Activated CD8-positive, alpha-beta T cell treated with anti-CD3 and anti-CD28 coated beads for 36 hours (primary cell): Measurements from ENCODE around the gene FOXL2. TPM values are rescaled to one million over a fixed set of nuclear protein-coding genes. Genes with fewer than 3 reads are reported as not detected.

ENCODE experiments used
- ATAC-seq: fragments of 200-7000 bp; cut with Tn5 transposase; one replicate; pipeline ENCODE4 v1.10.0; 2021; ENCODE audit warnings: mild to moderate bottlenecking, moderate library complexity
- CTCF ChIA-PET: fragments of 350-600 bp; sonication (Branson Sonifier 250); formaldehyde crosslinking; loops from one replicate; lab custom pipeline; 2021; ENCODE audit warnings: antibody characterized with exemption; lab: Charles Lee
- POLR2A ChIA-PET: fragments of 350-600 bp; sonication (Branson Sonifier 250); formaldehyde crosslinking; loops from one replicate; lab custom pipeline; 2021; ENCODE audit warnings: antibody characterized with exemption; lab: Charles Lee
- DNase-seq: peaks from one replicate; pipeline ENCODE4 v3.0.0-alpha.2; 2020
- H3K27ac Mint-ChIP-seq: one replicate; pipeline ENCODE4 v1.8.0; 2021; ENCODE audit warnings: mild to moderate bottlenecking, mixed read lengths
- H3K27me3 Mint-ChIP-seq: one replicate; pipeline ENCODE4 v1.8.0; 2021; ENCODE audit warnings: mixed read lengths
- H3K36me3 Mint-ChIP-seq: one replicate; pipeline ENCODE4 v1.8.0; 2021; ENCODE audit warnings: low read depth, mixed read lengths
- H3K4me1 Mint-ChIP-seq: one replicate; pipeline ENCODE4 v1.8.0; 2021; ENCODE audit warnings: low read depth, mixed read lengths
- H3K4me3 Mint-ChIP-seq: one replicate; pipeline ENCODE4 v1.8.0; 2021; ENCODE audit warnings: mild to moderate bottlenecking, moderate library complexity, mixed read lengths
- H3K9me3 Mint-ChIP-seq: one replicate; pipeline ENCODE4 v1.8.0; 2021; ENCODE audit warnings: mixed read lengths
- intact Hi-C: fragments of 100-400 bp; cut with micrococcal nuclease; formaldehyde crosslinking; loops from one replicate; pipeline ENCODE4 v1.10.0; 2022
- total RNA-seq, 2 experiments: library from RNA; stranded (reverse); gene quantifications; one replicate each; pipeline ENCODE4 v1.2.3, GENCODE V29; 2021
- TF ChIP-seq, protein P1 (sequence below): fragments of 200-600 bp; IDR thresholded peaks from one replicate; pipeline ENCODE4 v1.8.0; 2022; ENCODE audit warnings: antibody characterized with exemption, mild to moderate bottlenecking

FOXL2 gene
- total RNA-seq, 2 experiments from 2014 or later: not detected

DNA sequence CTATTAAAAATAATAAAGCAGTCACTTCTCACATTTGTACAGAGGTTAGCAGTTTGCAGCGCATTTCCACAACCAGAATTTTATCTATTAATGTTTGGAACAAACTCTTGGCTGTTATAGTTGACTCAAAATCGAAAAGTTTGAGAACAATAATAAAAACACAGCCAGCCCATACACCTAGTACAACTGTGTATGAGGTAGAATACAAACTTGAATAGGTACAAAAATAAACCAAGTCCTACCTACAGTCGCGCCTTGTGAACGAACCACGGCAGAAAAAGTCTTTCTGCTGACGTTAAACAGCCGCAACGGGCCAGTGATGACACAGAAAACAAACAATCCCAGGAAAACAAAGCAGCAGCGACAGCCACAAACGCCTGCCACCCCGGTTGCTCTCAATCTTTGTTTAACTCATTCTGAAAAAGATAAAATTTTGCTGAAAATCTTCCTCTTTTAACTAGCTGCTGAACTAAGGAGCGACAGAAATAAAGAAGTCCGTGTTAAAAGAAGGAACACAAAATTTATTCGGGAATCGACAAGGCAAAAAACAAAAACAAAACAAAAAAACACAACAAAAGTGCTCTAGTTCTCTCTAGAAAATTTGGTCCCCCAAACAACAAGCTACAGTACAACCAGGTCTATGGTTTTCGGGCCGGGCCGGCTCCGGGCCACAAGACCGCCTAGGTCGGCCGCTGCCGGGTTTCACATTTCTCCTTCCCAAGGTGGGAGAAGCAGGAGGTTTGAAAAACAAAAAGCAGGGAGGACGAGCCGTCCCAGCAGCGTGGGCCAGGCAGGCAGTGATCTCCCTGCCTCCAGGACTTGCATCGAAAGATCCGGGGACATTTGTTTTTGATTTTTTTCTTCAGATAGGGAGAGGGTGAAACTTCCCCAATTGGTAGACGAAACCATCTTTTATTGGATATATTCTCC, 2.9 kb downstream of the FOXL2 start:
- ChIA-PET POLR2A (interaction anchor here (0.7 kb wide), 1 partner anchor 473 kb away, joined by 3 read pairs; no protein-coding TSS in a partner anchor), CTCF (interaction anchor here (1.3 to 9.5 kb wide), 4 partner anchors 11 to 385 kb away, joined by 3 to 87 read pairs (median 8); no protein-coding TSS in a partner anchor)
- Mint-ChIP-seq H3K36me3 (no peaks in the 10 kb centered on the region), H3K9me3 (no peaks in the 10 kb centered on the region), H3K4me3 (no peak overlapping the region), H3K4me1 (peaks cover 28% of the 10 kb centered on the region), H3K27ac (no peak overlapping the region), H3K27me3 (peaks cover 78% of the 10 kb centered on the region)
- DNase-seq (no peak), ATAC-seq (no peak)
- TF ChIP-seq, protein P1, sequence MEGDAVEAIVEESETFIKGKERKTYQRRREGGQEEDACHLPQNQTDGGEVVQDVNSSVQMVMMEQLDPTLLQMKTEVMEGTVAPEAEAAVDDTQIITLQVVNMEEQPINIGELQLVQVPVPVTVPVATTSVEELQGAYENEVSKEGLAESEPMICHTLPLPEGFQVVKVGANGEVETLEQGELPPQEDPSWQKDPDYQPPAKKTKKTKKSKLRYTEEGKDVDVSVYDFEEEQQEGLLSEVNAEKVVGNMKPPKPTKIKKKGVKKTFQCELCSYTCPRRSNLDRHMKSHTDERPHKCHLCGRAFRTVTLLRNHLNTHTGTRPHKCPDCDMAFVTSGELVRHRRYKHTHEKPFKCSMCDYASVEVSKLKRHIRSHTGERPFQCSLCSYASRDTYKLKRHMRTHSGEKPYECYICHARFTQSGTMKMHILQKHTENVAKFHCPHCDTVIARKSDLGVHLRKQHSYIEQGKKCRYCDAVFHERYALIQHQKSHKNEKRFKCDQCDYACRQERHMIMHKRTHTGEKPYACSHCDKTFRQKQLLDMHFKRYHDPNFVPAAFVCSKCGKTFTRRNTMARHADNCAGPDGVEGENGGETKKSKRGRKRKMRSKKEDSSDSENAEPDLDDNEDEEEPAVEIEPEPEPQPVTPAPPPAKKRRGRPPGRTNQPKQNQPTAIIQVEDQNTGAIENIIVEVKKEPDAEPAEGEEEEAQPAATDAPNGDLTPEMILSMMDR: no peak
- intact Hi-C loops: loop anchor here (5.0 to 10.0 kb wide), 2 partner anchors 383 to 1169 kb away; no protein-coding TSS in a partner anchor

GRCh38 chr3:138942861-138943623, 3.9 kb downstream of the FOXL2 start:
- POLR2A ChIA-PET: interaction anchor here (1.1 kb wide), 1 partner anchor 335 kb away, joined by 3 read pairs; the partner anchor contains the start of gene FAIM
- CTCF ChIA-PET: interaction anchor here (1.0 to 2.5 kb wide), 5 partner anchors 21 to 386 kb away, joined by 3 to 12 read pairs (median 3); no protein-coding TSS in a partner anchor
- H3K4me3 Mint-ChIP-seq: no peak overlapping the region
- DNase-seq (no peak), ATAC-seq (no peak)
- H3K27ac Mint-ChIP-seq: no peak overlapping the region
- H3K36me3 Mint-ChIP-seq: no peaks in the 10 kb centered on the region
- H3K9me3 Mint-ChIP-seq: no peaks in the 10 kb centered on the region
- intact Hi-C loops: loop anchor here (5.0 to 10.0 kb wide), 2 partner anchors 384 to 1168 kb away; no protein-coding TSS in a partner anchor
- H3K27me3 Mint-ChIP-seq: peaks cover 77% of the 10 kb centered on the region
- peaks cover 36% of the 10 kb centered on the region for H3K4me1 Mint-ChIP-seq
- TF ChIP-seq, protein P1: no peak

DNA sequence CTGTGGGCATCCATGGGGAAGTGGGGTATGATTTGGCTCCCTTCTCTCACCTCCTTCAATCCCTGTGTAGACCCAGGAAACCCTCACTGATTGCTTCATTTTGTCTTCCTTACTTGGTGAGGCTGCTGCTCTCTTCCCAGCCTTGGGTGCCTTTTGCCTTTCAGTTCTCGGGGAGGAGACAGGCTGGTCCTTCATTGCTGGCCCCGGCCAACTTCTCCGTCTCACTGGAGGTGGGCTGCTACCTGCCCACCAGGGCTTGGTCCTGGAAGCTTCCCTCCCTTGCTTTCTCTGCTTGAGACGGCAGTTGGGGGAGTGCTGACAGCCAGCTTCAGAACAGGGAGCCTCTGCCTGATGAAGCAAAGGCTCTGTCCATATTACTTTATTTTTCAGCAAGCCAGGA, 4.7 kb downstream of the FOXL2 start:
- ChIA-PET POLR2A (interaction anchor here (1.1 kb wide), 1 partner anchor 334 kb away, joined by 3 read pairs; the partner anchor contains the start of gene FAIM), CTCF (interaction anchor here (1.0 to 1.5 kb wide), 6 partner anchors 20 to 387 kb away, joined by 3 to 4 read pairs (median 3); no protein-coding TSS in a partner anchor)
- DNase-seq (no peak), ATAC-seq (no peak)
- H3K27me3 Mint-ChIP-seq: peaks cover 74% of the 10 kb centered on the region
- H3K9me3 Mint-ChIP-seq: no peaks in the 10 kb centered on the region
- no peaks in the 10 kb centered on the region for H3K36me3 Mint-ChIP-seq
- peaks cover 40% of the 10 kb centered on the region for H3K4me1 Mint-ChIP-seq
- no peak overlapping the region for H3K4me3 Mint-ChIP-seq
- intact Hi-C loops: loop anchor here (5.0 to 10.0 kb wide), 2 partner anchors 385 to 1167 kb away; no protein-coding TSS in a partner anchor
- TF ChIP-seq, protein P1: no peak
- H3K27ac Mint-ChIP-seq: no peak overlapping the region

DNA sequence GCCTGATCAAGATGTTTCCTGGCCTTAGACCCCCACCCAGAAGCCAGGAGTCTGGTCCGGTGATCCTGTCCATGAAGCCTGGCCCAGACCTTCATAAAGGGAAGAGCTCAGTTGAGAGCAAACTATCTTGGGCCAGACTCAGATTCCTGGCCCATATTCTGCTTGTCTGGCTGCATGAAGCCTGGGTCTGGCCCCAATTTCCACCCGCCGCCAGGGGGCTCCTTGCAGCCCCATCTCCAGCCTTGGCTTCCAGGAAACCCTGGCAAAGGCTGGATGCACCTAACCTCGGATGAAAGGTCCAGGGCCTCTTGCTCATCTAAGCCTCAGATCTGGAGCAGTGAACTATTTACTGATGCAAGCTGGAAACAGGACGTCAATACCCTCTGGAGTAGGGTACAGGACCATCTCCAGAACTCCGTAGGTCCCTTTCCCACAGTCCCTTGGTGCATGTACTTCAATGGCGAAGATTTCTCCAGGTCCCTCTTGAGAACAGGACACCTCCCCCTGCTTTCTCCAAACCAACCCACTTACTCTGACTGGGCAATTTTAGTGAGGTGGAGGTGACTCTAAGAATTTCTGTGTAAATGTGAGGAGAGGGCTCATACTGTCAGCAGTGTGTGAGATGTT, 5.6 kb downstream of the FOXL2 start:
- Mint-ChIP-seq H3K9me3 (no peaks in the 10 kb centered on the region), H3K4me3 (no peak overlapping the region), H3K4me1 (peaks cover 44% of the 10 kb centered on the region), H3K36me3 (no peaks in the 10 kb centered on the region), H3K27me3 (peaks cover 80% of the 10 kb centered on the region), H3K27ac (no peak overlapping the region)
- ChIA-PET CTCF (interaction anchor here (0.7 to 2.7 kb wide), 12 partner anchors 7 to 391 kb away, joined by 3 to 14 read pairs (median 3); no protein-coding TSS in a partner anchor), POLR2A (no interaction called here)
- intact Hi-C loops: loop anchor here (5.0 to 10.0 kb wide), 2 partner anchors 386 to 1167 kb away; no protein-coding TSS in a partner anchor
- DNase-seq (peak; percentile 58), ATAC-seq (no peak)
- TF ChIP-seq, protein P1: peak; percentile 35
